ENCODE data around the gene DUSP11. TPM values are rescaled to one million over a fixed set of nuclear protein-coding genes. Genes with fewer than 3 reads are reported as not detected.

Gene DUSP11
- total and polyA plus RNA-seq, 9 of the 15 experiments (the other 6 are each of a cell fraction or from before 2014, with no cell fraction given) = 20.7 to 79.8 (median 29.3) TPM

GRCh38 chr2:73736855-73737779 is 42.8 kb downstream of the DUSP11 start, which contains the start of gene TPRKB (continued):
- TF ChIP-seq MECOM (CRISPR knock-in tag; IDR thresholded peaks at IDR 0.05) (no peak), SIN3A (IDR thresholded peaks at IDR 0.05; ENCODE audit: borderline replicate concordance in 2 of 2, control insufficient read depth in 1 of 2, low read depth in 2 of 2, low read length in 2 of 2) (peak; percentile 69 to 74; a peak in 2 of 4 replicates), THRAP3 (IDR thresholded peaks at IDR 0.05; ENCODE audit: borderline replicate concordance) (no peak), ZBTB17 (CRISPR knock-in tag; IDR thresholded peaks at IDR 0.05) (no peak), ZNF551 (CRISPR knock-in tag; IDR thresholded peaks at IDR 0.05) (no peak), XRCC3 (IDR thresholded peaks at IDR 0.05) (no peak), ARHGAP35 (IDR thresholded peaks at IDR 0.05; ENCODE audit: partially characterized antibody) (no peak), ZNF316 (IDR thresholded peaks at IDR 0.05) (no peak), FOXM1 (IDR thresholded peaks at IDR 0.05; ENCODE audit: low read depth) (peak; percentile 65; the same call in 1 of the 2 replicates), FOXM1 (CRISPR knock-in tag; IDR thresholded peaks at IDR 0.05; ENCODE audit: low read depth) (no peak), SAP30 (IDR thresholded peaks at IDR 0.05; ENCODE audit: borderline replicate concordance, insufficient read depth, low read depth, low read length, poor library complexity, severe bottlenecking) (peak; percentile 57), ZNF408 (CRISPR knock-in tag; IDR thresholded peaks at IDR 0.05; ENCODE audit: low read depth) (no peak), ZNF586 (CRISPR knock-in tag; conservative IDR thresholded peaks at IDR 0.05) (no peak), NCOR1 (IDR thresholded peaks at IDR 0.05) (peak; percentile 31; the same call in 1 of the 2 replicates), HDAC1 (IDR thresholded peaks at IDR 0.05) (peak in 1 of 2 experiments; percentile 78; a peak in 1 of 4 replicates), SAFB (IDR thresholded peaks at IDR 0.05; ENCODE audit: borderline replicate concordance, low read depth, low read length) (no peak), POLR2AphosphoS5 (IDR thresholded peaks at IDR 0.05; ENCODE audit: control insufficient read depth, insufficient read depth, low read depth, low read length) (peak; percentile 90), BMI1 (IDR thresholded peaks at IDR 0.05; ENCODE audit: low read length) (no peak), POLR2B (IDR thresholded peaks at IDR 0.05; ENCODE audit: low read depth, partially characterized antibody) (peak; percentile 87), PTTG1 (tag; IDR thresholded peaks at IDR 0.05; ENCODE audit: low read depth) (no peak), ZNF124 (CRISPR knock-in tag; IDR thresholded peaks at IDR 0.05) (no peak), SNIP1 (IDR thresholded peaks at IDR 0.05; ENCODE audit: low read depth) (no peak), FOXA3 (CRISPR knock-in tag; conservative IDR thresholded peaks at IDR 0.05 in 1 of 2, IDR thresholded peaks at IDR 0.05 in 1 of 2) (0 out of 4 replicates have a peak, but pooled peaks of 1 of the 2 experiments have one; percentile 13)
- TF ChIP-seq, protein P1, sequence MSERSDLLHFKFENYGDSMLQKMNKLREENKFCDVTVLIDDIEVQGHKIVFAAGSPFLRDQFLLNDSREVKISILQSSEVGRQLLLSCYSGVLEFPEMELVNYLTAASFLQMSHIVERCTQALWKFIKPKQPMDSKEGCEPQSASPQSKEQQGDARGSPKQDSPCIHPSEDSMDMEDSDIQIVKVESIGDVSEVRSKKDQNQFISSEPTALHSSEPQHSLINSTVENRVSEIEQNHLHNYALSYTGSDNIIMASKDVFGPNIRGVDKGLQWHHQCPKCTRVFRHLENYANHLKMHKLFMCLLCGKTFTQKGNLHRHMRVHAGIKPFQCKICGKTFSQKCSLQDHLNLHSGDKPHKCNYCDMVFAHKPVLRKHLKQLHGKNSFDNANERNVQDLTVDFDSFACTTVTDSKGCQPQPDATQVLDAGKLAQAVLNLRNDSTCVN (CRISPR knock-in tag; IDR thresholded peaks at IDR 0.05) = no peak
- TF ChIP-seq, protein P2, sequence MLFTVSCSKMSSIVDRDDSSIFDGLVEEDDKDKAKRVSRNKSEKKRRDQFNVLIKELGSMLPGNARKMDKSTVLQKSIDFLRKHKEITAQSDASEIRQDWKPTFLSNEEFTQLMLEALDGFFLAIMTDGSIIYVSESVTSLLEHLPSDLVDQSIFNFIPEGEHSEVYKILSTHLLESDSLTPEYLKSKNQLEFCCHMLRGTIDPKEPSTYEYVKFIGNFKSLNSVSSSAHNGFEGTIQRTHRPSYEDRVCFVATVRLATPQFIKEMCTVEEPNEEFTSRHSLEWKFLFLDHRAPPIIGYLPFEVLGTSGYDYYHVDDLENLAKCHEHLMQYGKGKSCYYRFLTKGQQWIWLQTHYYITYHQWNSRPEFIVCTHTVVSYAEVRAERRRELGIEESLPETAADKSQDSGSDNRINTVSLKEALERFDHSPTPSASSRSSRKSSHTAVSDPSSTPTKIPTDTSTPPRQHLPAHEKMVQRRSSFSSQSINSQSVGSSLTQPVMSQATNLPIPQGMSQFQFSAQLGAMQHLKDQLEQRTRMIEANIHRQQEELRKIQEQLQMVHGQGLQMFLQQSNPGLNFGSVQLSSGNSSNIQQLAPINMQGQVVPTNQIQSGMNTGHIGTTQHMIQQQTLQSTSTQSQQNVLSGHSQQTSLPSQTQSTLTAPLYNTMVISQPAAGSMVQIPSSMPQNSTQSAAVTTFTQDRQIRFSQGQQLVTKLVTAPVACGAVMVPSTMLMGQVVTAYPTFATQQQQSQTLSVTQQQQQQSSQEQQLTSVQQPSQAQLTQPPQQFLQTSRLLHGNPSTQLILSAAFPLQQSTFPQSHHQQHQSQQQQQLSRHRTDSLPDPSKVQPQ (CRISPR knock-in tag; IDR thresholded peaks at IDR 0.05; ENCODE audit: borderline replicate concordance) = no peak
